HG02642 (cell line): ENCODE measurements around the gene PM20D2.
A peak's percentile ranks its signal among the peaks of the same experiment; 100 is the strongest.
"Not testable (repeated sequence)": the region's sequence is repeated elsewhere in the genome, so short reads cannot be mapped to it uniquely, and the experiment has no call there.

ENCODE experiments used
- ATAC-seq: cut with Tn5 transposase; IDR thresholded peaks from one replicate; pipeline ENCODE4 v1.9.1; 2021; ENCODE audit warnings: mild to moderate bottlenecking; ENCODE audit not compliant: unreplicated experiment, poor library complexity

Gene PM20D2, protein sequence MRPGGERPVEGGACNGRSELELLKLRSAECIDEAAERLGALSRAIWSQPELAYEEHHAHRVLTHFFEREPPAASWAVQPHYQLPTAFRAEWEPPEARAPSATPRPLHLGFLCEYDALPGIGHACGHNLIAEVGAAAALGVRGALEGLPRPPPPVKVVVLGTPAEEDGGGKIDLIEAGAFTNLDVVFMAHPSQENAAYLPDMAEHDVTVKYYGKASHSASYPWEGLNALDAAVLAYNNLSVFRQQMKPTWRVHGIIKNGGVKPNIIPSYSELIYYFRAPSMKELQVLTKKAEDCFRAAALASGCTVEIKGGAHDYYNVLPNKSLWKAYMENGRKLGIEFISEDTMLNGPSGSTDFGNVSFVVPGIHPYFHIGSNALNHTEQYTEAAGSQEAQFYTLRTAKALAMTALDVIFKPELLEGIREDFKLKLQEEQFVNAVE

DNA sequence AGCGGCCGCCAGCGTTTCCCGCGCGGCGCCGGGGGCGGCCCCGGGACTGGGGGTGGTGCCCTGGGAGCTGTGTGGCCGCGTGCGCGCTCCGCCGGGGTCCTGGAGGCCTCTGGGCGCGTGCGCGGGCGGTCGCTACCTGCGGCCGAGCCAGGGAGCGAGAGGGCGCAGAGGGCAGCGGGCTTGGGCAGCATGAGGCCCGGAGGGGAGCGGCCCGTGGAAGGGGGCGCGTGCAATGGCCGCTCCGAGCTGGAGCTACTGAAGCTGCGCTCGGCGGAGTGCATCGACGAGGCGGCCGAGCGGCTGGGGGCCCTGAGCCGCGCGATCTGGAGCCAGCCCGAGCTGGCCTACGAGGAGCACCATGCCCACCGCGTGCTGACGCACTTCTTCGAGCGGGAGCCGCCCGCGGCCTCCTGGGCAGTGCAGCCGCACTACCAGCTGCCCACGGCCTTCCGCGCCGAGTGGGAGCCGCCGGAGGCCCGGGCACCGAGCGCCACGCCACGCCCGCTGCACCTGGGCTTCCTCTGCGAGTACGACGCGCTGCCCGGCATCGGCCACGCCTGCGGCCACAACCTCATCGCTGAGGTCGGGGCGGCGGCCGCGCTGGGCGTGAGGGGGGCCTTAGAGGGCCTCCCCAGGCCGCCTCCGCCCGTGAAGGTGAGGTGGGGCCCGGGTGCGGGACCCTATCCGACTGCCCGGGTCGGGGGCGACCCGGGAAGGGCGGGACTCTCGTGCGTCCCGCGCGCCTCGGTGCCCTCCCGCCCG lies at the start of gene PM20D2:
Gene PM20D2 (plus strand): TSS at position 100 of the 762 bp plus-strand sequence. CDS start 90 bp downstream, at position 190.
- ATAC-seq, result peak; percentile 79

DNA sequence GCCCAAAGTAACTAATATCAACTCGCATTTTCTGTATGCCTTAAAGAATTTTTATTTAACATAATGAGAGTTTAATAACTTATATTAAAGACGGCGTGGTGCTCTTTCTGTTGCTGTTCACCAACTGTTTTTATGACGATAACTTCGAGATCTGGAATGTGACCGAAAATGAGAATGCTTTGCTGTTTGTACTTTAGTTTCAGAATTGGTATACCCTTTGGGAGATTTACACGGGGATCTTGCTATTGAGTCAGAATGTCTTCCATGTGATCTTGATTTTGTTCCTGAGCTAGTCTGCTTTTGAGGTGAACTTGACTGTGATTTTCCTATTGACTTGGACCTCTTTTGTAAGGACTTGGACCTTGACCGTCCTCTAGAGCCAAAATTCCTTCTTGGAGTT lies 47.4 kb upstream of the PM20D2 start:
- no peak for ATAC-seq

DNA sequence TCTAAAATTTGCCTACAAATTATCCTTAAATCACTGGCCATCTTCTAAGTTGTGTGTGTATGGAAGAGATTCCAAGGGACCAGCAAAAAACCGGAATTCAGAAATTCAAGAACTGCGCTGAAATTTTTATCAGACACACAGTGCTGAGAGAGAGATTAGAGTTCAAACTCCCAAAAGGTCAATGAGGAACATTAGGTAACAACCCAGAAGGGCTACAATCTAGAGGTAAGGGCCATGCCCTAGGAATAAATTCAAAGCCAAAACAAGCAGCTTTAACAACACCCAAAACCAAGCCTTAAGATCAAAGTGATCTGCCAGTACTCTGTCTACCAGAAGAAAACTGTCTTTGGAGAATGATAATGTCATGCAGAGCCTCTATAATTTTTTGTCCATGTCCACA lies 45.7 kb upstream of the PM20D2 start:
- ATAC-seq, result no peak

DNA sequence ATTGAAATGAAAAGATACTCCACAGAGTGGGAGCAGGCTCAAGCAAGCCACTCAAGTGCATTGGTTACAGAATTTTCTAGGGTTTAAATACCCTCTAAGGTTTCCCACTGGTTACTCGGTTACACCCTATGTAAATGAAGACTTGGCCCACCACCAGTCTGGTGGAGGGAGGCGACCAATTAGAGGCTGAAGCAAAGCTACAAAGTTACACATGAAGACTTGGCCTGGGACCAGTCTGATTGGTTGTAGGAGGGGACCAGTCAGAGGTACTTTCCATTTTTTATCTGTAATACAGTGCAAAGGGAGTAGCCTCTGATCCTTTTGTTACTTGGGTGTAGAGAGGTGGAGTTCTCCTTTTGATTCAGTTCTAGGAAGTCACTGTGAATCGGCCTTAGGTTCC lies 35.6 kb upstream of the PM20D2 start:
- no peak for ATAC-seq

DNA sequence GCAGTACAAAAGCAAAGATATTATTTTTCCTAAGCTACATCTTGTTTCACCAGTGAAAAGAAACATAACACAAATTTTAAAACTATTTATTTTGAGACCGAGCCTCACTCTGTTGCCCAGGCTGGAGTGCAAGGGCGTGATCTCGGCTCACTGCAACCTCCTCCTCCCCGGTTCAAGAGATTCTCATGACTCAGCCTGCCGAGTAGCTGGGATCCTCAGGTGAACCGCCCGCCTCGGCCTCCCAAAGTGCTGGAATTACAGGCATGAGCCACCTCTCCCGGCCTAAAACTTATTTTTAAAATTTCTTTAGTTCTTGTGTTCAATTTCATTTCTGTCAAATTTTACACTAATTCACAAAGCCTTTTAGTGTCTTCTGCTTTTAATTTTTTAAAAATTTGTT lies 33.9 kb upstream of the PM20D2 start:
- no peak for ATAC-seq

DNA sequence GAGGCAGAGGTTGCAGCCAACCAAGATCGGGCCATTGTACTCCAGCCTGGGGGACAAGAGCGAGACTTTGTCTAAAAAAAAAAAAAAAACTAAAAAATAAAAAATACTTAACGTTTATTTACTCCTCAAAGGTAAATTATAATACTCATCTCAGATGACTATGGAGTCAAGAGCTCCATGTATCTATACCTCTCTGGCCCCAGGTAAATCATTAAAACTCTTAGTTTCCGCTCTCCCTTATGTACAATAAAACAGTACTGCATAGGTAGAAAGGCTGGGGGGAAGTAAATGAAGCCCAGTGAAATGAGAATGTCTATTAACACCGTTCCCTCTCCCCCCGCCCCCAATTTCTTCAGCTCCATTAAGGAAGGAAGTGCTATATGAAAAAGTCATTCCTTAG lies 29.2 kb upstream of the PM20D2 start:
- ATAC-seq, result no peak

DNA sequence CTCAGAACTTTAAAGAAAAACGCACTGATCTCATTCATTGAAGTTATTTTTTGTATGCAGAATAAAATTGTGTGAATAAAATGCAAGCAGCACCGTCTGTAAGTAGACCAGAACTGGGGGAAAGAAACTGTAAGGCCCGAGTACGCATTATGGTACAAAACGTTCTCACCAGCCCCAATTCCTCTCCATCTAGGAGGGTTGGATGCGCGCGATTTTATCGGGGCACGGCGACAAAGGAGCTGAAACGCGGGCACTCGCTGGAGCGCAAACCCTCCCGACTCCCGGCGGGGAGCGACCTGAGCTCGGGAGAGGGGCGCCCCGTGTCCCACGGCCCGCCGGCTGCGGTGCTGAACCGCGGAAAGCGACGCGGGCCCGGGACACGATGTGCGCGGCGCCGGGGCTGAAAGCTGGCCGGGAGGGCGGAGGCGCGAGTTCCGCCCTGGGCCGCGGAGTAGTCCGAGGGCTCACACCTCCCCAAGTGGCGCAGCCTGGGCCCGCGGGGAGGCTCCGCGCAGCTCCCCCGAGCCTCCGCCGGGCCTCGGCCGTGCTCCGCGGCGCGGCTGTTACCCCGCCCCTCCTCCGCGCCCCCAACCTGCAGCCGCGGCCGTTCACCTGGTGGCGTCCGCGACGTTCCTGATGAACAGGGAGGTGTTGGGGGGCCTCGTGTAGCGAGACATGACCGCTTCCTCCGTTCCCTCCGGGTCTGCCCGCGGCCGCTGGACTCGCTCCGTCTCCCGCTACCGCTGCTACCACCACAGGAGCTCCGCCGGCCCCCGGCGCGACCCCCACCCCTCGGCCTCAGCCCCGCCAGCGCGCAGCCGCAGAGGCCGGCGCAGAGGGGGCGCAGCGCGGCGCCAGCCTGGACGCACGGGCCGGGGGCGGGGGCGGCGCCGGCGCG lies 28.4 kb upstream of the PM20D2 start, which contains the start of gene SRSF12:
Gene SRSF12 (minus strand): TSS at position 861 of the 898 bp plus-strand sequence. CDS start 184 bp downstream, at position 677.
- ATAC-seq, result peak; percentile 85

DNA sequence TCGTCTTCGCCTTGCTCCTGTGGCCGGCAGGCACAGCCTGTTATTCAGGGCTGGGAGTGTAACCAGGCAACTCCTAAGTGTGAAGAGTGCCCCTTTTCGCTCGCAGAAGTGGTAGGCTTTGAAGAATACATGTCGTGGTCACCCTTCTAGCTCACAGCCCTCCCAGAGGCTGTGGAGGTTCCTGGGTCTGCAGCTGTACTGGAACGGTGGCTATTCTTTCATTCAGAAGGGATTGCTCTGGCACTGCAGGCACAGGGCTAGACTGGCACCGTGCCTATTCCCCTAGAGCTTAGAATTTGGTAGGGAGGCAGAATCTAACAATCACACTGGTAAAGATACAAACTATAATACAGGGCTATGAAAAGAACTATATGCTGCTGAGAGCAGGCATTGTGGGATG lies 26.9 kb upstream of the PM20D2 start:
- ATAC-seq, result no peak

DNA sequence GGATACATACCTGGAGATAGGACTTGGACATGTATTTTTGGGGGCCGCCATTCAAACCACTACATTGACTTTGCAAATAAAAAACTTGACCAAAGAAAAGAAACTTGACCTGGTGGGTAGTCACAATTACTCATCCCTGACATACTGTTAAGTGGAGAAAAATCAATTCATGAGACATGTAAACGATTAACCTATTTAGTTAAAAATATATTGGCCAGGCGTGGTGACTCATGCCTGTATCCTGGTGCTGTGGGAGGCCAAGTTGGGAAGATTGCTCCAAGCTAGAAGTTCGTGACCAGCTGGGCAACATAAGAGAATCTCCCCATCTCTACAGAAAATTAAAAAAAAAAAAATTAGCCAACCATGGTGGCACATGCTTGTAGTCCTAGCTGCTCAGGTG lies 25.5 kb upstream of the PM20D2 start:
- no peak for ATAC-seq

DNA sequence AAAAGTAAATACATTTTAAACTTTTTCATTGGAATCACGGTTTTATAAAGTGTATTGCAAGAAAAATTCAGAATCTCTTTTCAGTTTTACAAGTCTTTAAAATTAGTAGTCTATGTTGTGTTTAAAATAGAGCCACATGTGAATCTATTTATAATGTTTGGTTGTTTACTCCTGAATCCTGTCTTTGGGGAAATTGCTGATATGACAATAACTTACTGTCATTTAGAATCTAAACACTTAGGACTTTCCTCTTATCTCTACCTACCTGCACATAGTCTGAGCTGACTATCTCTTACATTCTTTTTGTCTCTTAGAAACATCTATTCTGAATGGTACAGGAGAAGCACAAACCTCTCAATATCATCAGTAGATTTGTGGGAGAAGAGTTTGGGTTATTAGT lies 23.9 kb upstream of the PM20D2 start:
- no peak for ATAC-seq

DNA sequence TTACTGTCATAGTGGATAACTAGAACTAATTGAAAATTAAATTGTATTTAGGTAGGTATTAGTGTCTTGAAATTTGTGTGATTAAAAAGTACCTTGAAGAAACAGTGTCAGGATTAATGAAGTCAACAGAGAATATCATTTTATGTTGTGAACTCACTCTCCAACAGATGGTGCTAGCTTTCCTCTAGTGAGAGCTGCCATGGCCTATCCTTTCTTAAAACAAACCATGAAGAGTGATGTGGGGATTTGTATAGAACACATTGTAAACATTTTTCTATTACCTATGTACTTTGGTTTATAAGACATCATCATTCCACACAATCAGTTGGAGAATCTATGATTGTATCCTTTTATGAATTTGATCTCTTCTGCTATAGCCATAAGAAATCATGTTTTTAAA lies 23.2 kb upstream of the PM20D2 start:
- ATAC-seq, result no peak

DNA sequence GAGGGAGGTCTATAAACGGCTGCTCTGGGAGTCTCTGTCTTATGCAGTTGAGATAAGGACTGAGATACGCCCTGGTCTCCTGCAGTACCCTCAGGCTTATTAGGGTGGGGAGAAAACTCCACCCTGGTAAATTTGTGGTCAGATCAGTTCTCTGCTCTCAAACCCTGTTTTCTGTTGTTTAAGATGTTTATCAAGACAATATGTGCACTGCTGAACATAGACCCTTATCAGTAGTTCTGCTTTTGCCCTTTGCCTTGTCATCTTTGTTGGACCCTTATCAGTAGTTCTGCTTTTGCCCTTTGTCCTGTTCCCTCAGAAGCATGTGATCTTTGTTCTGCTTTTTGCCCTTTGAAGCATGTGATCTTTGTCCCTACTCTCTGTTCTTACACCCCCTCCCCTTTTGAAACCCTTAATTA lies 17.6 kb upstream of the PM20D2 start:
- not testable (repeated sequence) for ATAC-seq

DNA sequence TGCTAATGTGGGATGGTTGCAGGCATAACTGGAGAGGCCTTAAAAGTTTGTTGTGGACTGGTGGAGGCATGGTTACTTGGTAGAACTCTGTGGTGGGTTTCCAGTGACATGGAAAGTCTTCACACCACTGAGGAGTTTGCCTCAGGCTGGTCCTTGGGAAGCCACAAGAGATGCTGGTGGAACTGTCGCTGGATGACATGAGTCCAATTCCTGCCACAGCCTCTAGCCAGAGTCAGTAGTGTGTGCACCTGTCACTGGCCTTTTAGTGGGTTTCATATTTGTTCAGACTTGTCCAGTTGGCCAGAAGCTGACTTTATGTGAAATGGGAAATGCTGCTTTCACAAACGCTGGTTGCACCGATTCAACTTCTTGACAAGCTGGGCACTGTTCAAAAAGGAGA lies 14.3 kb upstream of the PM20D2 start:
- ATAC-seq, result no peak

DNA sequence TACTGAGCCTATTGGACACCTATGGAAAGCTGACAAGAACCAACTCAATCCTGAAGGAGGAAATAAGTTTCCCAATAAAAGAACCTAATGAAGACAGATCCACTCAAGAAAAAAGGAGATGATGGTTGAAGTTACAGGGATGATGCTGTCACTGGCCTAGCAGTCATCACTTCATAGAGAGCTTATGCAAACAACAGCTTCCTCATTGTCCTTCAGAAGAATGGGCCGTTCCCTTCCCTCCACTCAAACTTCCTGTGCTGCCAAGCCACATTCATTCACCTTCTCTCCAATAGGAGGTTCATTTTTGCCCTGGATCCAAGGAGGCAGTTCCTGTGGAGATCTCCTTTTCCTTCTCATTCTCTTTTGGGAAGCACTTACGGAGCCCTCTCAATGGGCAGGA lies 13.8 kb upstream of the PM20D2 start:
- ATAC-seq, result no peak

DNA sequence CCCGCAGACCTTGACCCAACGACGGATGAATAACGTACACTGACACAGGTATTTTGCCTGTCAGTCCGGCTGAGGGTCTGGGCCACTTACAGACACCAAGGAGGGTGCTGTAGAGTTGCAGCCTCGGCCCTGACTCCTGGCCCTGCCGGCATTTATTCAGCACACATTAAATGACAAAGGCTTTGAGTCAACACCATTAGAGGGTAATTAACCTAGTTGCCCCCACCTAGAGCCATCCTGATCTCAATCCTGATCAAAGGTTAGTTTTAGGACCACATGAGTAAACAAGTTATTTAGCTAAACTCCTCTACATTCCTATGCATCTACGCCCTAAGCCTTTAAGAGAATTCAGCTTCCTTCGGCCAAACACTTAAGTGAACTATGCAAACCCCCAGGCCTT lies 11.9 kb upstream of the PM20D2 start:
- ATAC-seq, result no peak

DNA sequence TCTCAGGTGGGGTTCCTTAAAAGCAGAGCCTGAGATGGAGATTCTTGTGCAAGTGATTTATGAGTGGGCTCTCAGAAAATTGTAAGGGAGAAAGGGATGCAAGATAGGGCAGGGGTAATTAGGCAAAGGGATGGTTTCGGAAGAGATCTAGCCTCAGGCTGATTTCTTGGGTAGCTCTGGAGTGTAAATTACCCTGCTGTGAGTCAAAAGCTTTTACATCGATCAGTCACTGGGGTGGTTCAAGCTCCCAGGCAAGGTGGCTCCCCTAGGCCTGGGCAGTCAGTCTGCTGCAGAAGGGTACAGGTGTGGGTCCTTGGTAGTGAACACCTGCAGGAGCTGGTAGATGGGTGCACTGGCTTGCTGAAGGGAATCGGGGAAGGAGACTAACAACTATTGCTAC lies 11.1 kb upstream of the PM20D2 start:
- ATAC-seq, result no peak

DNA sequence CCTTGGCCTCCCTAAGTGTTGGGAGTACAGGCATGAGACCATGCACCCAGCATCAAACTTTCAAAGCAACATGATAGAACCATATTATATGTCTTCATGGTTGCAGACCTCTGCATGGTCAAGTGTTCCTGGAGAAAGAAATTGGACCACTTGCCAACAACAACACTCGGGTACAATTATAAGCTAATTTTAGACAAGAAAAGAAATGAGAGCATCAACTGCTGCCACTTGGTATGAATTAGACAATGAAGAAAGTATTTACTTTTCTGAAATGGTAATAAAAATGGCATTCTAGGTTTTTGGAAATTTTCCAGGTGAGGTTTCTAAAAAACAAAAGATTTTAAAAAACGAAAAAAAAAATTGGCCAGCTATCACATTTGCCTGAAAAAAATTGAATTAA lies 7.7 kb upstream of the PM20D2 start:
- no peak for ATAC-seq

DNA sequence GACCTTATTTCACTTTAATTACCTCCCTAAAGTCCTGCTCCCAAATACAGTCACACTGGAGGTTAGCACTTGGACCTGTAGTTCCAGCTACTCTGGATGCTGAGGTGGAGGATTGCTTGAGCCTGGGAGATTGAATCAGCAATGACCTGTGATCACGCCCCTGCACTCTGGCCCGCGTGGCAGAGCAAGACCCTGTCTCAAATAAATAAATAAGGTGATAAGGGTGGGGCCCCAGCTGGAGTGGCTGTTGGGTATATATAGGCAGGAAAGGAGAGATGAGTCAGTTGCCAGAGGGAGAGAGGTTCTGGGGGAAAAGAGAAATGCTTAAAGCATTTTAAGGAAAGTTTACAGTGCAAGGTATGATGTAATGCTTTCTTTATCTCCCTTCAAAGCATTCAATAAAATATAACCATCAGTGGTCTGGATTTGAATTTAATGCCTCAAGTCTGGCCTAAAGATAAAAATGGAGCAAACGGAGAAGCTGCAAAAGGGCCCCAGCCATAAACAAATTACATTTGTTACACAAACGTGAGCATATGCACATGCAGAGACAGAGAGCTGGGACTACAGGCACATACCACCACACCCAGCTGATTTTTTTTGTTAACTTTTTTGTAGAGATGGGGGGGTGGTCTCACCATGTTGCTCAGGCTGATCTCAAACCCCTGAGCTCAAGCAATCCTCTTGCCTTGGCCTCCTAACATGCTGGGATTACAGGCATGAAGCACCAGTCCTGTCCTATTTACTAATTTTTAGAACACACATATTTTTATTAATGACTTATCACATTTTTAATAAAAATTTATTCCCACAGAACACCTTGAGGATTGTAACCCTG lies 6.1 kb upstream of the PM20D2 start:
- no peak for ATAC-seq

DNA sequence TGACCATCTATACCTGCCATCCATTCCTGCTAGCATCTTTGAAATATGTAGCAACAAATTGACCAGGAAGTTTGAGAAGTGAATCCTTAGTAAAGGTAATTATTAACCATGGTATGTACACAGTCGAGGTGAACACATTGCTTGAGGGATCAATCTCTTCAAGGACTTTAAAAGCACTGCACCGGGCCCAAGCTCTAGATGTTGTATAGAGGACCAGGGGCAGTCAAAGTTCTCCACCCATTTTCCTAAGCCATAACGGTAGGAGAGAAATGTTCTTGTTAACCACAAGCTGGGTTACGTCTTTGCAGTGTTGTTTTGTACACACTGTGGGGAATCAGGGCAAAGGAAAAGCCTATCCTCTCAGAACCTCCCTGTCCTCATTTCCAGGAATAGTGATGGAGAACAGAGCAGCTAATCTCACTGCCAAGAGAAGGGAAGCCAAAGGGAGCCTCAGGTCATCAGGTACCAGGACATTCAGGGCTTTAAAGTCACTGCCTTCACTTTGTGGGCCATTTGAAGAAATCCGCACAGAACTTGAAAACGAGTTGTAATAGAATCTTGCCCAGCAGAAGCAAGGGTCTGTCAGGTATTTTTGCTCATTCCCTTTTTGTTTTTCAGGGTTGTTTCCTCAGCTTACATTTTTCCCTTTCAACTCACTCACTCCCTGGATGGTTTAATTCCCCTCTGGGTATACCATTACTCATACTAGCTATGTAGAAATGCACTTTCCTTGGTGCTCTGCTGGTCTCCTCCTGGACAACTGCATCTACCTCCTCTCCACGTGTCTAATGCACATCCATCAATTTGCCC lies 5.3 kb upstream of the PM20D2 start:
- no peak for ATAC-seq
